Stimulated activated CD4-positive, alpha-beta T cell treated with anti-CD3 and anti-CD28 coated beads, Interleukin-2, amount 100 ng/mL, for 24 hours (primary cell): ENCODE measurements around the gene KMT2C.

ENCODE experiments used
- DNase-seq, 2 donors: peaks; one replicate each; pipeline ENCODE4 v3.0.0-alpha.2; 2020

KMT2C gene

GRCh38 chr7:152180587-152180986, 255.2 kb downstream of the KMT2C start:
- DNase-seq: no peak

GRCh38 chr7:152180048-152180447, 255.8 kb downstream of the KMT2C start:
- DNase-seq: no peak

- no peak for DNase-seq
Measured at GRCh38 chr7:152178405-152179058, 257.3 kb downstream of the KMT2C start.

GRCh38 chr7:152177681-152178404, 258.0 kb downstream of the KMT2C start:
- no peak for DNase-seq

- DNase-seq: no peak
Measured at GRCh38 chr7:152176797-152177196, 259.0 kb downstream of the KMT2C start.

GRCh38 chr7:152173372-152174070, 262.3 kb downstream of the KMT2C start:
- no peak for DNase-seq

- DNase-seq: no peak
Measured at GRCh38 chr7:152162287-152162686, 273.5 kb downstream of the KMT2C start.

GRCh38 chr7:152161171-152161570, 274.6 kb downstream of the KMT2C start:
- no peak for DNase-seq

- DNase-seq: no peak
Measured at GRCh38 chr7:152158801-152159587, 276.8 kb downstream of the KMT2C start.

GRCh38 chr7:152152267-152152666, 283.5 kb downstream of the KMT2C start:
- no peak for DNase-seq

- DNase-seq: no peak
Measured at GRCh38 chr7:152149363-152149762, 286.4 kb downstream of the KMT2C start.

GRCh38 chr7:152148706-152149105, 287.1 kb downstream of the KMT2C start:
- no peak for DNase-seq

- no peak for DNase-seq
Measured at GRCh38 chr7:152145853-152146466, 289.8 kb downstream of the KMT2C start.

- DNase-seq: no peak
Measured at GRCh38 chr7:152144557-152145245, 291.1 kb downstream of the KMT2C start.

- no peak for DNase-seq
Measured at GRCh38 chr7:152142976-152143595, 292.7 kb downstream of the KMT2C start.

- no peak for DNase-seq
Measured at GRCh38 chr7:152140560-152140959, 295.2 kb downstream of the KMT2C start.

GRCh38 chr7:152140067-152140466, 295.7 kb downstream of the KMT2C start:
- no peak for DNase-seq

- no peak for DNase-seq
Measured at GRCh38 chr7:152137476-152138025, 298.3 kb downstream of the KMT2C start.

- no peak for DNase-seq
Measured at GRCh38 chr7:152136686-152137085, 299.1 kb downstream of the KMT2C start.

- DNase-seq: no peak
Measured at GRCh38 chr7:152133804-152134203, 302.0 kb downstream of the KMT2C start.

GRCh38 chr7:152132812-152133211, 303.0 kb downstream of the KMT2C start:
- DNase-seq: no peak
